Measurements from ENCODE around the gene KSR1.
"Not testable (repeated sequence)": the region's sequence is repeated elsewhere in the genome, so short reads cannot be mapped to it uniquely, and the experiment has no call there.

Gene KSR1

GRCh38 chr17:27429666-27430382, 26.4 kb upstream of the KSR1 start:
- H3K4me3 ChIP-seq (ENCODE audit: low read depth, low read length): no peak overlapping the region
- no peak for TF ChIP-seq CTCF (IDR thresholded peaks at IDR 0.05; ENCODE audit: low read depth, low read length)

GRCh38 chr17:27430383-27430840, 25.8 kb upstream of the KSR1 start:
- H3K4me3 ChIP-seq (ENCODE audit: low read depth, low read length): no peak overlapping the region

DNA sequence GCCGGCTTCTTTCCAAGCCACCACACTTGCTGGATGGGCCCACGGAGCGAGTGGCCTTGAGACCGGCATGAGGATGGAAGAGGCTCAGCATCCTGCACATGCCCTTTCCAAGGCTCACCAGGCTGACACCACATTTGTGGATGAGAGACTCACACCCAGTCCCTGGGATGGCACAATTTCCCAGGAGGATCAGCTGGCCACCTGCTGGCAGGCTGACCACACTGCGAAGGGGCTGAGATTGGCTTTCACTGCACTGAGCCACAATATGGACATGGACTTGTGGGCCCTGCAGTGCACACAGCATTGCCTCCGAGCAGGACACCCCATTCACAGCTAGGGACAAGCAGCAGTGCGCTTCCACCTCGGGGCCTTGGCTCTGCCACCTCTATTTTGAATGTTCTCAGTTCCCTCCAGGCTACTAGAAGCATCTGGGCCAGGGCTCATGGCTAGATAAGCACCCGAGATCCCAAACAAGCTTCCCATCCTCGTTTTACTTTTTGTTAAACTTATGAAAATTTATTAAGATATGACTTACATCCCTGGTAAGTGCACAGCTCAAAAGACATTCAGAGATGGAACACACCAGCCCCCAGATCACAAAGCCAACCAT, 25.3 kb upstream of the KSR1 start:
- no peak overlapping the region for H3K4me3 ChIP-seq (ENCODE audit: low read depth, low read length)
- peak; percentile 53 for TF ChIP-seq CTCF (IDR thresholded peaks at IDR 0.05; ENCODE audit: low read depth, low read length)

More at GRCh38 chr17:27430383-27430840, 25.8 kb upstream of the KSR1 start:
- no peak for TF ChIP-seq CTCF (IDR thresholded peaks at IDR 0.05; ENCODE audit: low read depth, low read length)

- no peak for TF ChIP-seq CTCF (IDR thresholded peaks at IDR 0.05; ENCODE audit: low read depth, low read length)
- no peak overlapping the region for H3K4me3 ChIP-seq (ENCODE audit: low read depth, low read length)
Measured at GRCh38 chr17:27433521-27433920, 22.7 kb upstream of the KSR1 start.

DNA sequence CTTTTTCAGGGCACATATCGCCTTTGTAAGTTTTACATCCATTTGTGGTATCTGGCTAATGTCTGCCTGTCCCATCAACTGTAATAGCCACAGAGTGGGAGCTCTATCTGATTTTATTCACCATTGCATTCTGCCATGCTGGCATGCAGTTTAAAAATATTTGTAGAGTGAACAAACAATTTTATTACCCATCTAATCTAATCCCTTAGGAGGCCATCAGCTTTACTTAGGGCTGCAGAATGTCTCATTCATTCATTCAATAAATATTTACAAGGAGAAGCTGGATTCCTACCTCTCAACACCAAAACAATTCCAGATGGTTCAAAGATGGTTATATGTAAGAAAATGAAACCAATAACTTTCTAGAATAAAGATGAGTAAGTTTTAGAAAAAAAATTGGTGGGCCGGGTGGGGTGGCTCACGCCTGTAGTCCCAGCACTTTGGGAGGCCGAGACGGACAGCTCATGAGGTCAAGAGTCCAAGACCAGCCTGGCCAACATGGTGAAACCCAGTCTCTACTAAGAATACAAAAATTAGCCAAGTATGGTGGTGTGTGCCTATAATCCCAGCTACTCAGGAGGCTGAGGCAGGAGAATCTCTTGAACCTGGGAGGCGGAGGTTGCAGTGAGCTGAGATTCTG, 20.7 kb upstream of the KSR1 start:
- not testable (repeated sequence) for H3K4me3 ChIP-seq (ENCODE audit: low read depth, low read length)

- TF ChIP-seq CTCF (IDR thresholded peaks at IDR 0.05; ENCODE audit: low read depth, low read length): no peak
- H3K4me3 ChIP-seq (ENCODE audit: low read depth, low read length): no peak overlapping the region
Measured at GRCh38 chr17:27438348-27438998, 17.8 kb upstream of the KSR1 start.

DNA sequence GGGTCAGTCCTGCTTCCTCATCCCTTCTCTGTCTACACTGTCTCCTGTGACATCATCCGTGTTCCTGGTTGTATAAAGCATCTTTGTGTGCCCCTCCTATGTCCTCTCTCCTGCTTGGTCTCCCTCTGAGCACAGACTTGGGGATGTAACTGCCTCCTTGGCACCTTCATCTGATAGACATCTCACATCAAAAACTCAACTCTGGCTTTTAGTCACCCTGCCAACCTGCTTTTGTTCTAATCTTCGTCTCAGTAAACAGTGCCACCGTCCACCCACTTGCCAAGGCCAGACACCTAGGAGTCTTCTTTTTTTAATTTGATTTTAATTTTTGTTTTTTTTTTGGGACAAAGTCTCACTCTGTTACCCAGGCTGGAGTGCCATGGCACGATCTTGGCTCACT, 16.9 kb upstream of the KSR1 start:
- no peak overlapping the region for H3K4me3 ChIP-seq (ENCODE audit: low read depth, low read length)
- TF ChIP-seq CTCF (IDR thresholded peaks at IDR 0.05; ENCODE audit: low read depth, low read length): no peak
